Measurements from ENCODE around the gene KLF2.

KLF2 gene

GRCh38 chr19:16337809-16338469, 13.3 kb downstream of the KLF2 start:
- no peak overlapping the region for H3K4me3 ChIP-seq (ENCODE audit: low read depth, low read length)
- DNase-seq (ENCODE audit: low read depth): no peak
- TF ChIP-seq, protein P1, sequence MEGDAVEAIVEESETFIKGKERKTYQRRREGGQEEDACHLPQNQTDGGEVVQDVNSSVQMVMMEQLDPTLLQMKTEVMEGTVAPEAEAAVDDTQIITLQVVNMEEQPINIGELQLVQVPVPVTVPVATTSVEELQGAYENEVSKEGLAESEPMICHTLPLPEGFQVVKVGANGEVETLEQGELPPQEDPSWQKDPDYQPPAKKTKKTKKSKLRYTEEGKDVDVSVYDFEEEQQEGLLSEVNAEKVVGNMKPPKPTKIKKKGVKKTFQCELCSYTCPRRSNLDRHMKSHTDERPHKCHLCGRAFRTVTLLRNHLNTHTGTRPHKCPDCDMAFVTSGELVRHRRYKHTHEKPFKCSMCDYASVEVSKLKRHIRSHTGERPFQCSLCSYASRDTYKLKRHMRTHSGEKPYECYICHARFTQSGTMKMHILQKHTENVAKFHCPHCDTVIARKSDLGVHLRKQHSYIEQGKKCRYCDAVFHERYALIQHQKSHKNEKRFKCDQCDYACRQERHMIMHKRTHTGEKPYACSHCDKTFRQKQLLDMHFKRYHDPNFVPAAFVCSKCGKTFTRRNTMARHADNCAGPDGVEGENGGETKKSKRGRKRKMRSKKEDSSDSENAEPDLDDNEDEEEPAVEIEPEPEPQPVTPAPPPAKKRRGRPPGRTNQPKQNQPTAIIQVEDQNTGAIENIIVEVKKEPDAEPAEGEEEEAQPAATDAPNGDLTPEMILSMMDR (IDR thresholded peaks at IDR 0.05; ENCODE audit: control insufficient read depth, extremely low read depth, insufficient read depth): no peak

DNA sequence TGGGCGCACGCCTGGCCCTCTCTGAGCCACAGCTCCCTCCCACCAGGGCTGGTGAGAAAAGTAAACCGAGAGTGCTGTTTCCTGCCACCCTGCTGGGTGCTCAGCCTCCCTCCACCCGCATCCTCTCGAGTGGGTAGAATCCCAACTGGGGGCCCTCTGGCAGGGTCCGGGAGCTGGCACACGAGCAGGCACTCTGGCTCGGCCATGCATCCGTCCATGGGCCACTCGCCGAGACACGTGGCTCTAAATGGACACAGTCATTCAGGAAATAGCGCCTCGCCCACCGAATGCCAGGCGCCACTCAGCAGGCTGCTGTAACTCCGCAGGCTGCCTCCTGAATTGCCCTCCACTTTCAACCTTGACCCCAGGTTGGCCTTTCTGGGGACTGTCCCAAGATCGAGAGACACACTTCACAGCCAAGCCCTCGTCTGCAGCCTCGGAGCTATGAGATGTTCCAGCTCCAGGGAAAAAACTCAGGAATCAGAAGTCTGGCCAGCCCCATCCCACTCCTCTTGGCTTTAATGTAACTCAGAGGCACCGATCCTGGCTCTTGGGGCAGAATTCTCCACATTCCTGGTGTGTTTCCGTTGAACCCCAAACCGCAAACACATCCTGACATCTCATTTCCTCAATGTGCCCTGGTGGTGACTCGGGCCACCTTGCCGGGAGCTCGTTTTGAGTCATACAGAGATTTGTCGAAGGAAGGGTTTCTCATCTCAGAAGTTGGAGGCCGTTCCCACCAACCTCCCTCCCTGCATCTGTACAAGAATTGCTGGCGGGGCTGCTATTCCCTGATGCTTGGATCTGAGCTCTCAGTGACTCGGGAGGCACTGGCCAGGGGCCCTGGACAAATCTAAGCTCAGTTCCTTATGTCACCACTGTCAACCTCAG, 14.1 kb downstream of the KLF2 start:
- TF ChIP-seq, protein P1 (IDR thresholded peaks at IDR 0.05; ENCODE audit: control insufficient read depth, extremely low read depth, insufficient read depth): no peak
- H3K4me3 ChIP-seq (ENCODE audit: low read depth, low read length): no peak overlapping the region
- DNase-seq (ENCODE audit: low read depth): no peak

- no peak for DNase-seq (ENCODE audit: low read depth)
- no peak overlapping the region for H3K4me3 ChIP-seq (ENCODE audit: low read depth, low read length)
- TF ChIP-seq, protein P1 (IDR thresholded peaks at IDR 0.05; ENCODE audit: control insufficient read depth, extremely low read depth, insufficient read depth): no peak
Observed at GRCh38 chr19:16339361-16339725, 14.7 kb downstream of the KLF2 start.

DNA sequence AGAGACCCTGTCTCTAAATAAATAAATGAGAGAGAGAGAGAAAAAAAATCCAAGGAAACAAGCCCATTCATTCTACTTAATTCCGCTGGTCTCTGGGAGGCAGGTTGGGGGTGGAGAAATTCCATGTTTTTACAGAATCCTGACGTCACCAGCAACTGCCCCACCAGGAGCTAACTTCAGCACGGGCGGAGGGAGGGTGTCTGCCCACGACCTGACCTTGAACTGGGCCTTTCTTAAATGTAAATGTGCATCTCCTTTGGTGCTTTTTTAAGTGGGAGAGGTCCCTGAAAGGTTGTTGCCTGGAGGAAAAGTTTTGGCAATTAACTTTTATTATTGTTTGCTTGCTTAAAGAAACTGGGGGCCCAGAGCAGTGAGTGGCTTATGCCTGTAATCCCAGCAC, 15.5 kb downstream of the KLF2 start:
- H3K4me3 ChIP-seq (ENCODE audit: low read depth, low read length): no peak overlapping the region
- no peak for DNase-seq (ENCODE audit: low read depth)
- TF ChIP-seq, protein P1 (IDR thresholded peaks at IDR 0.05; ENCODE audit: control insufficient read depth, extremely low read depth, insufficient read depth): no peak

DNA sequence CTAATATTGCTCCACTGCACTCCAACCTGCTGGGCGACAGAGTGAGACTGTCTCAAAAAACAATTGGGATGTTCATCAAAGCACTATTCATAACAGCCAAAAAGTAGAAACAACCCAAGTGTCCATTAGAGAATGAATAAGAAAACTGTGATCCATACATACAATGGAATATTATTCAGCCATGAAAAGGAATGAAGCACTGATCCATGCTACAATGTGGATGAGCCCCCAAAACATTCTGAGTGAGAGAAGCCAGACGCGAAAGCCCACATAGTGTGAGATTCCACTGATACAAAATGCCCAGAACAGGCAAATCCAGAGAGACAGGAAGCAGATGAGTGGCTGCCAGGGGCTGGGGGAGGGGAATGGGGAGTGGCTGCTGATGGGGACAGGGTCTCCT, 16.0 kb downstream of the KLF2 start:
- TF ChIP-seq, protein P1 (IDR thresholded peaks at IDR 0.05; ENCODE audit: control insufficient read depth, extremely low read depth, insufficient read depth): no peak
- H3K4me3 ChIP-seq (ENCODE audit: low read depth, low read length): no peak overlapping the region
- DNase-seq (ENCODE audit: low read depth): no peak

DNA sequence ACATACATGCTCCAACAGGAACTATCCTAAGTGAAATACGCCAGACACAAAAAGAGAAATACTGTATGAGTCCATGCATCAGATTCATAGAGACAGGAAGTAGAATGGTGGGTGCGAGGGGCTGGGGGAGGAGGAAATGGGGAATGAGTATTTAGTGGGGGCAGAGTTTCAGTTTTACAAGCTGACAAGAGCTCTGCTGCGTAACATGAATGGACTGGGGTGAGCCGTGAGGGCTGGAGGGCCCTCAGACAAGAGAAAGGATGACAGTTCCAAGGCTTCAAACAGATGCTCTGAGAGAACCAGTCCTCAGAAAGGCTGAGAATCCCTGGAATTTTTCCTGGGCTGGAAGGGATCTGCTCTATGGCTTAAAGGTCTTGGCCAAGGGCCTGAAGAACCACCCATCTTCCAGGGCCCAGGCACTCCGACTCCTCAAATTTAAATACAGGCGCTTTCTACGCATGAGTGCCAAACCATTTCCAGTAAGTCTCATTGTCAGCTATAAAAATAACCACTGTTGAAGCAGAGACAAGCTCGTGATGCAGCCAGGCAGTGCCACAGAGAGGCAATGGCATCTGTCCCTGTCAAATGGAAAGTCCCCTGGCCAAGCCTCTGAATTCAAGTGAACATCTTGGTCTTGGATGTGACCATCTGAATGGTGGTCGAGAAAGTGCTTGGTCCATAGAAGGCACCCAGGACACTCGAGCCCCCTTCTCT, 17.5 kb downstream of the KLF2 start:
- H3K4me3 ChIP-seq (ENCODE audit: low read depth, low read length): no peak overlapping the region
- TF ChIP-seq, protein P1 (IDR thresholded peaks at IDR 0.05; ENCODE audit: control insufficient read depth, extremely low read depth, insufficient read depth): no peak
- DNase-seq (ENCODE audit: low read depth): no peak

Data from LNCaP clone FGC (cell line).